ENCODE results near the gene RBBP8NL.

Gene RBBP8NL

DNA sequence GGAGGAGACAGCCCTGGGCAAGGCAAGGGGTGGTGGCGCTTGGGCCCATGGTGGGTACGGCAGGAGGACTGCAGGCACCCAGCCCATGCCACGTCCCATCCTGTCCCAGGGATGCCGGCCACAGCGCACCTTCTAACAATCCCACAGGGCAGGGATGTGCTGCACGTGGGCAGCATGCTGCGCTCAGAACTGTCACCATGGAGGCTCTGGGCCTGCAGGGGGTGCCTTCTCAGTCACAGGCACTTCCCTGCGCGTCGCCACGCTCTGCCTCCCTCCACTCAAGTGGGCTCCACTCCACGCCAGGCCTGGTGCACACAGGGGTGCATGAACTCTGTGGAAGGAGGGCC, 22.6 kb downstream of the RBBP8NL start:
- DNase-seq (ENCODE audit: low spot score): no peak
- TF ChIP-seq, protein P1, sequence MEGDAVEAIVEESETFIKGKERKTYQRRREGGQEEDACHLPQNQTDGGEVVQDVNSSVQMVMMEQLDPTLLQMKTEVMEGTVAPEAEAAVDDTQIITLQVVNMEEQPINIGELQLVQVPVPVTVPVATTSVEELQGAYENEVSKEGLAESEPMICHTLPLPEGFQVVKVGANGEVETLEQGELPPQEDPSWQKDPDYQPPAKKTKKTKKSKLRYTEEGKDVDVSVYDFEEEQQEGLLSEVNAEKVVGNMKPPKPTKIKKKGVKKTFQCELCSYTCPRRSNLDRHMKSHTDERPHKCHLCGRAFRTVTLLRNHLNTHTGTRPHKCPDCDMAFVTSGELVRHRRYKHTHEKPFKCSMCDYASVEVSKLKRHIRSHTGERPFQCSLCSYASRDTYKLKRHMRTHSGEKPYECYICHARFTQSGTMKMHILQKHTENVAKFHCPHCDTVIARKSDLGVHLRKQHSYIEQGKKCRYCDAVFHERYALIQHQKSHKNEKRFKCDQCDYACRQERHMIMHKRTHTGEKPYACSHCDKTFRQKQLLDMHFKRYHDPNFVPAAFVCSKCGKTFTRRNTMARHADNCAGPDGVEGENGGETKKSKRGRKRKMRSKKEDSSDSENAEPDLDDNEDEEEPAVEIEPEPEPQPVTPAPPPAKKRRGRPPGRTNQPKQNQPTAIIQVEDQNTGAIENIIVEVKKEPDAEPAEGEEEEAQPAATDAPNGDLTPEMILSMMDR (IDR thresholded peaks at IDR 0.05; ENCODE audit: extremely low read depth, insufficient read depth, missing control alignments): no peak
- in situ Hi-C loops (cut with MboI; ENCODE audit: low pct_unique_long_range_greater_than_20kb, low sequenced_read_pairs, unreplicated experiment): no loop called here

DNA sequence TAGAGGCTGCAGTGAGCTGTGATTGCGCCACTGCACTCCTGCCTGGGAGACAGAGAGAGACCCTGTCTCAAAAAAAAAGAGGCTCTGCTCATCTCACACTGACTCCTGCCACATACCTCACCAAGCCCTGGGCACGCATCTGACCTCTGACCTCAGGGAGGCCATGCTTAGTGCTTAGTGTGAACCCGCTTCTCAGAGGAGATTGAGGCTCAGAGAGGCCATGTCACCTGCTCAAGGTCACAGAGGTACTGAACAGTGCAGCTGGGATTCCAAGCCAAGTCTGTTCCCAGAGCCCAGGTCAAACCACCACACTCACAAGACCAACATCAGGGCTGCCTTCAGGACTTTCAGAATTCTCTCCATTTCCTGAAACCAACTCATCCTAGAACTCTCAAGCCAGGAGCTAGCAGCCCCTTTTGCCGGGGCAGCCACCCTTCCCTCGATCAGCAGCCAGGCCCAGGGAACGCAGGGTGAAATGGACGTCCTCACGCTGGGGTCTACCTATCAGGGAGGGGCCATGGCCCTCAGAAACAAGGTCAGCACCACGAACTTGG, 23.1 kb downstream of the RBBP8NL start:
- in situ Hi-C loops (cut with MboI; ENCODE audit: low pct_unique_long_range_greater_than_20kb, low sequenced_read_pairs, unreplicated experiment): no loop called here
- TF ChIP-seq, protein P1 (IDR thresholded peaks at IDR 0.05; ENCODE audit: extremely low read depth, insufficient read depth, missing control alignments): no peak
- DNase-seq (ENCODE audit: low spot score): no peak

DNA sequence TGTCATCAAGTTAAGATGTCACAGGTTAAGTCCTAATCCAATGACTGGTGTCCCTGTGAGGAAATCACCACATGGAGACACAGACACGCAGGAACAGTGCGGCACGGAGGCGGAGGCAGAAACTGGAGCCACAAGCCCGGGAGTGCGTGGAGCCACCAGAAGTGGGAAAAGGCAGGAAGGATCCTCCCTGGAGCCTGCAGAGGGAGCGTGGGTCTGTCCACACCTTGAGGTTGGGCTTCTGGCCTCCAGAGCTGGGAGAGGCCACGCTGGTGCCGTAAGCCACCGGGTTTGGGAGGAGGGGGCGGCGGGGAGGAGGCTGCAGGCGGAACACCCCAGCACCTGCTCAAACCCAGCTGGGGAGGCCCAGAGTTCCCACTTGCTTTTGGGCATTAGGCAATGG, 24.0 kb downstream of the RBBP8NL start:
- DNase-seq (ENCODE audit: low spot score): no peak
- TF ChIP-seq, protein P1 (IDR thresholded peaks at IDR 0.05; ENCODE audit: extremely low read depth, insufficient read depth, missing control alignments): no peak
- in situ Hi-C loops (cut with MboI; ENCODE audit: low pct_unique_long_range_greater_than_20kb, low sequenced_read_pairs, unreplicated experiment): no loop called here

DNA sequence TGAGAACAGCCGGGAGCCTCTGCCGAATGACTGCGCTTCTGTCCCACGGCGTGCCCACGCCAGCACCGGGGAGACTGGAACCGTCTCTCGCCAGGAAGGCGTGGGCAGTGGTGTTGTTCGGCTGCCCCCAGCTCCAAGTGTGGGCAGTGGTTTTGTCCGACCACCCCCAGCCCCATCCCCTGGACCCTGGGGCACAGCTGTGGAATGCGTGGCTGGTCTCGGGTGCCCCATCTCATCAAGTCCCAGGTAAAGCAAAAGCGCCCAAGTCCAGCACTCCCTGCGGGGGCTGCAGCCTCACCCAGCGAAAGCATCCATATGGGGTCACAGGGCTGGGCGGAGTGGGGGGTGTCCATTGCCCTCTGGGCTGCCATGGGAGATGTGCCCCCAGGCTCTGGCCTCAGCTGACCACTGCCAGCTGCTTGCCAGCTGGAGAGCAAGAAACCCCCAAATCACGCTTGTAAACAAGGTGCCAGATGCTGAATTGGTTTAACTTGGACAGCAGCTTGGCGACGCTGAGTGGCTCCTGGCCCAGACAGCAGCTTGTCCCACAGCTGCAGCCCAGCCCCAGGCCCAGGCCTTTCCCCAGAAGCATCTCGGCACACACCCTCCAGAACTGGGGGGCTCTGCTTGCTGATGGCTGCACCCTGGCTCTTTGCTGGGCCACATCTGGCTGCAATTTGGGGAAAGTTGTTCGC, 24.7 kb downstream of the RBBP8NL start:
- TF ChIP-seq, protein P1 (IDR thresholded peaks at IDR 0.05; ENCODE audit: extremely low read depth, insufficient read depth, missing control alignments): no peak
- no peak for DNase-seq (ENCODE audit: low spot score)
- in situ Hi-C loops (cut with MboI; ENCODE audit: low pct_unique_long_range_greater_than_20kb, low sequenced_read_pairs, unreplicated experiment): no loop called here

DNA sequence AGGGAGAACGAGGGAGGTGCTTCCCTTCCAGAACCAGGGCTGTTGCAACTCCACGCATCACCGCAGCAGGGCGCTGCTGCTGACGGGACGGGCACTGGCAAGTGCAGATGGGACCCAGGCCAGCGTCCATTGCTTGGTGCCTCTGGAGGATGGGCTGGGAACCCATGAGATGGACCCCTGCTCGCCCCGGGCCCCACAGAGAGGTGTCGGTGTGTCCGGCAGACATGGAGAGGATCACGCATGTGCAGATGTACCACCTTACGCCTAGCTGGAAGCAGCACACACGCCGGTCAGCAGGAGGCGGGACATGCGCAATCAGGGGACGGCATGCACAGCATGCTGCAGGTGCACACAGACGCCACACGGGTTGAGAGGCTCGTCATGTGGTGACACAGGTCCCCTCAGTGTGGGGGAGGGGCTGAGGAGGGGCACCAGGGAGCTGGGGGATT, 26.0 kb downstream of the RBBP8NL start:
- no peak for DNase-seq (ENCODE audit: low spot score)
- in situ Hi-C loops (cut with MboI; ENCODE audit: low pct_unique_long_range_greater_than_20kb, low sequenced_read_pairs, unreplicated experiment): no loop called here
- TF ChIP-seq, protein P1 (IDR thresholded peaks at IDR 0.05; ENCODE audit: extremely low read depth, insufficient read depth, missing control alignments): no peak

DNA sequence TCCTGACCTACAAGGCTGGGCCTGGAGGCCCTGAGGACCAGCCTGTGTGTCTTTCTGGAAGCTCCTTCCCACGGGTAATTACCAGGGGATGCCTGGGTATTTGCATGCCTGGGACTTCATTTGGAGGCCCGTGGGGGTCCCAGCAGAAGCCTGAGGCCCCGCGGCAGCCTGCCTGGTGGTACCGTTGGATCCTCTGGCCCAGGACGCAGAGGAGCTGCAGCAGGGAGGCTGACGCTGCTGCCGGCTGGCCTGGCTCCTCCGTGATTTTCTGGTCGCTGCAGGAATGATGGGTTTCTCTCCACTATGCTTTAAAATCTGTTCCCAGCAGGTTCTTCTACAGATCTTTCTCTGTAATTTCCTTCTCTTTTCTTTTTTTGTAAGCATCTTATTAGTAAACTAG, 26.8 kb downstream of the RBBP8NL start:
- in situ Hi-C loops (cut with MboI; ENCODE audit: low pct_unique_long_range_greater_than_20kb, low sequenced_read_pairs, unreplicated experiment): no loop called here
- no peak for DNase-seq (ENCODE audit: low spot score)

More for the DNA sequence above, 26.8 kb downstream of the RBBP8NL start:
- TF ChIP-seq, protein P1 (IDR thresholded peaks at IDR 0.05; ENCODE audit: extremely low read depth, insufficient read depth, missing control alignments): no peak
